Measurements from ENCODE around the gene TST. TPM values are rescaled to one million over a fixed set of nuclear protein-coding genes. Genes with fewer than 3 reads are reported as not detected.

TST gene
- total RNA-seq, 1 donor from 2014 or later, result 7.2 TPM

DNA sequence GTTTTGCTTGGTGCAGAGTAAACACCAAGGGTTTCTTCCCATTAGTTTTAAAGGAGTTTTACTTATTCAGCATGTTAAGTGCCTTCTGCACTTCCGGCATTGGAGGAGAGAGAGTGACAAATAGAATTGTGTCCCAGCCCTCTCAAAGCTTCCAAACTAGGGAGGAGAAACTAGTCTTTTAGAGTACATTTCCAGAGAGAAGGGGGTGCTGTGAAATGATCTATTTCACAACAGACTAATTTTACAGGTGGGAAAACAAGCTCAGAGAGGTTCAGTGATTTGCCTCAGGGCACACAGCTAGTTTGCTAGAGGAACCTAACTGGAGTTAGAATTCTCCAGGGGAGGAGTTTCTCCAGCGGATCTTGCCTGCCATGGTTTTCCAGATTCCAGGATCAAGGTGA is 12.9 kb upstream of the TST start:
- no peaks in the 10 kb centered on the region for H3K4me1 Mint-ChIP-seq
- H3K27me3 Mint-ChIP-seq, result peaks cover 15% of the 10 kb centered on the region
- intact Hi-C loops (cut with micrococcal nuclease), result no loop called here

DNA sequence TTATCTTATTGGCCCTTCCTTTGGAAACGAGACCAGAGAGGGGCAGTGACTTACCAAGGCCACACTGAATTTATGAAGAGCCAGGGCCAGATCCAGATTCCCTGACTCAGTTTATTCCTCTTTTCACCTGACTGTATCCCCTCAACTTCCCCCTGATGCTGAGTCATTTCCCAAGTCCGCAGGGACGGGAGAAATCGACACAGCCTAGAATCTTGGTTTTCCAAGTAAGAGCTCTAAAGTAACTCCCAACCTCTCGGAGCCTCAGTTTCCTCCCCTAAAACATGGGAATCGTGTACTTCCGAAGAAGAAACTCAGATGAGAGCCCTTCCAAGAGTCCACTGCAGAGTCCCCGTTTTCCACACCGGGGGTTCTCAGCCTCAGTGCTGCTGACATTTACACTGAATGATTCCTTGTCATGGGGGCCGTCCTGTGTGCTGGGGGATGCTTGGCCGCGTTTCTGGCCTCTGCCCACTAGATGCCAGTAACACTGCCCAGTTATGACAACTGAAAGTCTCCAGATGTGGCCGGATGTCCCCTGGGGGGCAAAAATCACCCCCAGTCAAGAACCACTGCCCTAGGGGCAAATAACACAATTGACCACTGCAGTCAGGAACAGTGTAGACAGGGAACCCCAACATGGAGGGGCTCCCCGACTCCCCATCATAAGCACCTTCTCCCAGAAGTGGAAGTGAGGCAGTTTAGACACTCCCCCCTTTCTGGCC is 11.5 kb upstream of the TST start:
- H3K36me3 Mint-ChIP-seq (ENCODE audit: low read depth), result peaks cover 2% of the 10 kb centered on the region
- DNase-seq, result no peak
- no peaks in the 10 kb centered on the region for H3K4me1 Mint-ChIP-seq
- H3K27me3 Mint-ChIP-seq, result peaks cover 9% of the 10 kb centered on the region
- intact Hi-C loops (cut with micrococcal nuclease), result no loop called here
- no peaks in the 10 kb centered on the region for H3K9me3 Mint-ChIP-seq
- no peak for ATAC-seq (ENCODE audit: low read depth)
- no peak overlapping the region for H3K4me3 Mint-ChIP-seq
- ChIA-PET CTCF (interaction anchor here (0.8 to 1.2 kb wide), 2 partner anchors 9 to 13 kb away, joined by 3 to 5 read pairs; no protein-coding TSS in a partner anchor), POLR2A (no interaction called here)
- no peak for TF ChIP-seq CTCF (IDR thresholded peaks at IDR 0.05)
- no peak overlapping the region for H3K27ac Mint-ChIP-seq

More for the DNA sequence above, 12.9 kb upstream of the TST start:
- H3K27ac Mint-ChIP-seq, result no peak overlapping the region
- H3K9me3 Mint-ChIP-seq, result no peaks in the 10 kb centered on the region
- DNase-seq (no peak), ATAC-seq (ENCODE audit: low read depth) (no peak)
- no peaks in the 10 kb centered on the region for H3K36me3 Mint-ChIP-seq (ENCODE audit: low read depth)
- no peak overlapping the region for H3K4me3 Mint-ChIP-seq
- ChIA-PET CTCF (no interaction called here), POLR2A (no interaction called here)
- TF ChIP-seq CTCF (IDR thresholded peaks at IDR 0.05), result no peak

- no peaks in the 10 kb centered on the region for H3K9me3 Mint-ChIP-seq
- no peak overlapping the region for H3K4me3 Mint-ChIP-seq
- no peaks in the 10 kb centered on the region for H3K4me1 Mint-ChIP-seq
- TF ChIP-seq CTCF (IDR thresholded peaks at IDR 0.05), result no peak
- CTCF ChIA-PET, result interaction anchor here (0.6 to 1.2 kb wide), 3 partner anchors 15 to 272 kb away, joined by 3 to 5 read pairs (median 3); no protein-coding TSS in a partner anchor
- H3K27me3 Mint-ChIP-seq, result no peaks in the 10 kb centered on the region
- peaks cover 2% of the 10 kb centered on the region for H3K36me3 Mint-ChIP-seq (ENCODE audit: low read depth)
- intact Hi-C loops (cut with micrococcal nuclease), result no loop called here
- DNase-seq, result no peak
- no peak for ATAC-seq (ENCODE audit: low read depth)
- POLR2A ChIA-PET, result interaction anchor here (0.7 kb wide), 1 partner anchor 263 kb away, joined by 3 read pairs; no protein-coding TSS in a partner anchor
- no peak overlapping the region for H3K27ac Mint-ChIP-seq
Observed at GRCh38 chr22:37028692-37029674, 9.7 kb upstream of the TST start.

DNA sequence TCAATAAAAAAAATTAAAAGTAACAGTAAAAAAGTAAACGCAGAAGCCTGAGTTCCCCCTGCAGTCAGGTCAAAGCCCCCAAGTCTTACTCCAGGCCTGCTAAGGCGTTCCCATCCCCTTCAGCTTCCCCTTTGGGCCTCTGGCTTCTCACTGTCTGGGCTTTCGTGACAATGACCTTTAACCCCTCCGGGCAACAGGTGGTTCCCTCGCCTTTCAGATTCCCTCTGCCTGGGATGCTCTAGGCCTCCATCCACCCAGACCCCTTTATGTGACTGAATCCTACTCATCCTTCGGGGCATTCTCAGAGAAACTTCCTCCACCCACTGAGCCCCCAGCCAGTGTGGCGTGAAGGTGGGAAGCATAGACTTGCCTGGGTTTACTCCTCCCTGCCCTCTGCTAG is 8.3 kb upstream of the TST start:
- peaks cover 2% of the 10 kb centered on the region for H3K36me3 Mint-ChIP-seq (ENCODE audit: low read depth)
- ATAC-seq (ENCODE audit: low read depth), result no peak
- TF ChIP-seq CTCF (IDR thresholded peaks at IDR 0.05), result no peak
- no peak overlapping the region for H3K27ac Mint-ChIP-seq
- no peaks in the 10 kb centered on the region for H3K27me3 Mint-ChIP-seq
- H3K4me3 Mint-ChIP-seq, result no peak overlapping the region
- intact Hi-C loops (cut with micrococcal nuclease), result no loop called here
- no peak for DNase-seq
- H3K4me1 Mint-ChIP-seq, result no peaks in the 10 kb centered on the region
- POLR2A ChIA-PET, result interaction anchor here (0.7 kb wide), 1 partner anchor 18 kb away, joined by 3 read pairs; no protein-coding TSS in a partner anchor
- CTCF ChIA-PET, result no interaction called here
- H3K9me3 Mint-ChIP-seq, result no peaks in the 10 kb centered on the region

GRCh38 chr22:37026325-37026724 is 7.1 kb upstream of the TST start:
- Mint-ChIP-seq H3K27me3 (no peaks in the 10 kb centered on the region), H3K4me3 (no peak overlapping the region), H3K36me3 (ENCODE audit: low read depth) (peaks cover 2% of the 10 kb centered on the region), H3K4me1 (peaks cover 6% of the 10 kb centered on the region), H3K9me3 (no peaks in the 10 kb centered on the region), H3K27ac (no peak overlapping the region)
- ATAC-seq (ENCODE audit: low read depth), result no peak
- intact Hi-C loops (cut with micrococcal nuclease), result no loop called here
- TF ChIP-seq CTCF (IDR thresholded peaks at IDR 0.05), result no peak
- DNase-seq, result no peak
- ChIA-PET POLR2A (no interaction called here), CTCF (no interaction called here)
